AG04450 (cell line): Measurements from ENCODE around the gene AK4. TPM values are rescaled to one million over a fixed set of nuclear protein-coding genes. Genes with fewer than 3 reads are reported as not detected.
"Not testable (repeated sequence)": the region's sequence is repeated elsewhere in the genome, so short reads cannot be mapped to it uniquely, and the experiment has no call there.

Experiments
- CTCF ChIA-PET: fragments of 300-600, 350-600 bp; formaldehyde crosslinking; extraction: SDS; loops from one replicate; lab custom pipeline; 2022; ENCODE audit warnings: antibody characterized with exemption, inconsistent platforms; lab: Charles Lee
- POLR2A ChIA-PET: fragments of 350-600 bp; formaldehyde crosslinking; extraction: SDS; loops from one replicate; lab custom pipeline; 2021; ENCODE audit warnings: antibody characterized with exemption, inconsistent platforms; lab: Yijun Ruan, JAX
- DNase-seq: peaks from one replicate; pipeline ENCODE4 v3.0.0-alpha.2; 2011; ENCODE audit warnings: low read depth, low spot score
- H3K27ac ChIP-seq: one replicate; pipeline ENCODE4 v1.5.1; 2012; ENCODE audit warnings: low read depth, low read length, control low read depth
- H3K27me3 ChIP-seq: one replicate; pipeline ENCODE4 v1.6.0; 2012; ENCODE audit warnings: low read length; ENCODE audit not compliant: control insufficient read depth, insufficient read depth
- H3K4me3 ChIP-seq: 2 replicates; pipeline ENCODE4 v1.5.1; 2011; ENCODE audit warnings: mild to moderate bottlenecking, low read depth, low read length, control low read depth
- H3K9me3 ChIP-seq: 2 replicates; pipeline ENCODE4 v1.5.1; 2012; ENCODE audit warnings: low read length; ENCODE audit not compliant: control insufficient read depth, insufficient read depth
- CTCF ChIP-seq: IDR thresholded peaks from 2 replicates; pipeline ENCODE4 v1.5.1; 2011; ENCODE audit warnings: low read depth, low read length, control low read depth, inconsistent platforms
- polyA plus RNA-seq: library from polyadenylated mRNA; depleted of rRNA; stranded (reverse); fragments of >200 nt; gene quantifications from 2 replicates; pipeline ENCODE4 v1.2.3, GENCODE V29; 2011

Gene AK4
- polyA plus RNA-seq, 1 experiment, result 0.78 TPM

- Histone ChIP-seq H3K9me3 (no peaks in the 10 kb centered on the region), H3K27ac (no peak overlapping the region), H3K4me3 (no peak overlapping the region), H3K27me3 (no peaks in the 10 kb centered on the region)
- TF ChIP-seq CTCF, result no peak
- no peak for DNase-seq
- ChIA-PET CTCF (interaction anchor here (1.0 kb wide), 1 partner anchor 70 kb away, joined by 3 read pairs; no protein-coding TSS in a partner anchor), POLR2A (no interaction called here)
These were observed 9.5 kb upstream of the AK4 start for GRCh38 chr1:65138524-65138923.

- DNase-seq, H3K27me3 ChIP-seq, CTCF ChIA-PET, H3K9me3 ChIP-seq, H3K4me3 ChIP-seq, POLR2A ChIA-PET, H3K27ac ChIP-seq: not testable (repeated sequence)
These were observed 8.2 kb upstream of the AK4 start for GRCh38 chr1:65139793-65140192.

GRCh38 chr1:65141394-65141793 lies 6.6 kb upstream of the AK4 start:
- Histone ChIP-seq H3K27me3 (peaks cover 1% of the 10 kb centered on the region), H3K27ac (no peak overlapping the region), H3K4me3 (no peak overlapping the region), H3K9me3 (no peaks in the 10 kb centered on the region)
- CTCF ChIA-PET, result no interaction called here
- POLR2A ChIA-PET, result no interaction called here
- TF ChIP-seq CTCF, result no peak
- no peak for DNase-seq

- ChIA-PET POLR2A (no interaction called here), CTCF (no interaction called here)
- Histone ChIP-seq H3K4me3 (no peak overlapping the region), H3K27me3 (peaks cover 6% of the 10 kb centered on the region), H3K27ac (no peak overlapping the region), H3K9me3 (no peaks in the 10 kb centered on the region)
- no peak for DNase-seq
- TF ChIP-seq CTCF, result no peak
These were observed 6.1 kb upstream of the AK4 start for GRCh38 chr1:65141918-65142317.

GRCh38 chr1:65143112-65143658 lies 4.8 kb upstream of the AK4 start:
- H3K4me3 ChIP-seq, DNase-seq, H3K9me3 ChIP-seq, H3K27ac ChIP-seq: not testable (repeated sequence)
- CTCF ChIA-PET, result interaction anchor here (0.6 kb wide), 1 partner anchor 591 kb away, joined by 3 read pairs; no protein-coding TSS in a partner anchor
- POLR2A ChIA-PET, result interaction anchor here (0.6 kb wide), 1 partner anchor 33 kb away, joined by 3 read pairs; no protein-coding TSS in a partner anchor
- peaks cover 14% of the 10 kb centered on the region for H3K27me3 ChIP-seq

GRCh38 chr1:65146908-65147423 lies 1.0 kb upstream of the AK4 start:
- ChIA-PET CTCF (no interaction called here), POLR2A (no interaction called here)
- H3K9me3 ChIP-seq, result no peaks in the 10 kb centered on the region
- H3K27ac ChIP-seq, result peak overlapping the region; percentile 31
- peaks cover 35% of the 10 kb centered on the region for H3K27me3 ChIP-seq
- no peak for TF ChIP-seq CTCF
- H3K4me3 ChIP-seq, result peak overlapping the region; percentile 50; the same call in 1 of the 2 replicates
- no peak for DNase-seq
